Measurements from ENCODE around the gene TBC1D12.

The TBC1D12 gene

DNA sequence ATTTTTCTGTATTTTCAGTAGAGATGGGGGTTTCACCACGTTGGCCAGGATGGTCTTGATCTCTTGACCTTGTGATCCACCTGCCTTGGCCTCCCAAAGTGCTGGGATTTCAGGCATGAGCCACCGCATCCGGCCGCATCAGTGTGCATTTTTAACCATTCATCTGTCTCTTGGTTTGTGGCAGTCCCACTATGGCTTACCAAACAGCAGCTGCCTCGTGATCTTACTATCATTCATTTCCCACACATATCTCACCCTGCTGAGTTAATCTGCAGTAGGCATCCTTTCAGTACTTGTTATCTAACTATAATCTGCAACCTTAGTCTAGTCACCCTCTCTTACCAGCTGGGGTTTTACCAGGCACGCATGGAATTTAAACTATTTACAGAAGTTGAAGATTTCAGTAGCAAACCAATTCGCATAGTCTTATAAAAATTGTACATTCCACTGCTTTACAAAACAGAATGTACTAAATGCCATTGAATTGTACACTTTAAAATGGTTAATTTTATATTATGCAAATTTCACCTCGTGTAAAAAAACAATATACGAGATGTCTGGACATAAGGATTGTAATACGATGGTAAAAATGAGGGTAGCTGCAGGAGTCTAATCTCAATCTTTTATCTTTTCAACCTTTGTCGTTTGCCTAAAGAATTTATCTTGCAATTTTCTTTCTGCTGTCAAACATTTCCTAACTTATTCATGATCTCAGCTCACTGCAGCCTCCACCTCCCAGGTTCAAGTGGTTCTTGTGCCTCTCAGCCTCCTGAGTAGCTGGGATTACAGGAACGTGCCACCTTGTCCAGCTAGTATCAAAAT lies 4.6 kb upstream of the TBC1D12 start:
- TF ChIP-seq, protein P1, sequence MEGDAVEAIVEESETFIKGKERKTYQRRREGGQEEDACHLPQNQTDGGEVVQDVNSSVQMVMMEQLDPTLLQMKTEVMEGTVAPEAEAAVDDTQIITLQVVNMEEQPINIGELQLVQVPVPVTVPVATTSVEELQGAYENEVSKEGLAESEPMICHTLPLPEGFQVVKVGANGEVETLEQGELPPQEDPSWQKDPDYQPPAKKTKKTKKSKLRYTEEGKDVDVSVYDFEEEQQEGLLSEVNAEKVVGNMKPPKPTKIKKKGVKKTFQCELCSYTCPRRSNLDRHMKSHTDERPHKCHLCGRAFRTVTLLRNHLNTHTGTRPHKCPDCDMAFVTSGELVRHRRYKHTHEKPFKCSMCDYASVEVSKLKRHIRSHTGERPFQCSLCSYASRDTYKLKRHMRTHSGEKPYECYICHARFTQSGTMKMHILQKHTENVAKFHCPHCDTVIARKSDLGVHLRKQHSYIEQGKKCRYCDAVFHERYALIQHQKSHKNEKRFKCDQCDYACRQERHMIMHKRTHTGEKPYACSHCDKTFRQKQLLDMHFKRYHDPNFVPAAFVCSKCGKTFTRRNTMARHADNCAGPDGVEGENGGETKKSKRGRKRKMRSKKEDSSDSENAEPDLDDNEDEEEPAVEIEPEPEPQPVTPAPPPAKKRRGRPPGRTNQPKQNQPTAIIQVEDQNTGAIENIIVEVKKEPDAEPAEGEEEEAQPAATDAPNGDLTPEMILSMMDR (IDR thresholded peaks at IDR 0.05; ENCODE audit: insufficient read depth, low read length, poor library complexity, severe bottlenecking): no peak
- H3K4me3 ChIP-seq (replicated peaks; ENCODE audit: low read depth, low read length): no peak overlapping the region
- no peak for DNase-seq (ENCODE audit: extremely low read depth, insufficient read length)
- H3K36me3 ChIP-seq (ENCODE audit: control insufficient read depth, insufficient read depth, low read length): no peaks in the 10 kb centered on the region
- no peaks in the 10 kb centered on the region for H3K27me3 ChIP-seq (replicated peaks; ENCODE audit: control insufficient read depth, insufficient read depth, low read length)

DNA sequence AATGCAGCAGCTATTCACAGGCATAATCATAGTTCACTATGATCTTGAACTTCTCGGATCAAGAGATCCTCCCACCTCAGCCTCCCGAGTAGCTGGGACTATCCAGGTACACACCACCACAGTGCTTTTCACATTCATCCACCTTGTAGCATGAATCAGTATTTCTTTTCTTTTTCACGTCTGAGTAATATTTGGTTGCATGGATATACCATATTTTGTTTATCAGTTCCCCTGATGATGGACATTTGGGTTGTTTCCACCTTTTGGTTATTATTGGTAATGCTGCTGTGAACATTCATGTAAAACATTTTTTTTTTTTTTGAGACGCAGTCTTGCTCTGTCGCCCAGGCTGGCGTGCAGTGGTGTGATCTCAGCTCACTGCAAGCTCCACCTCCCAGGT lies 3.6 kb upstream of the TBC1D12 start:
- H3K36me3 ChIP-seq (ENCODE audit: control insufficient read depth, insufficient read depth, low read length): no peaks in the 10 kb centered on the region
- H3K4me3 ChIP-seq (replicated peaks; ENCODE audit: low read depth, low read length): no peak overlapping the region
- TF ChIP-seq, protein P1 (IDR thresholded peaks at IDR 0.05; ENCODE audit: insufficient read depth, low read length, poor library complexity, severe bottlenecking): no peak
- no peaks in the 10 kb centered on the region for H3K27me3 ChIP-seq (replicated peaks; ENCODE audit: control insufficient read depth, insufficient read depth, low read length)
- no peak for DNase-seq (ENCODE audit: extremely low read depth, insufficient read length)

DNA sequence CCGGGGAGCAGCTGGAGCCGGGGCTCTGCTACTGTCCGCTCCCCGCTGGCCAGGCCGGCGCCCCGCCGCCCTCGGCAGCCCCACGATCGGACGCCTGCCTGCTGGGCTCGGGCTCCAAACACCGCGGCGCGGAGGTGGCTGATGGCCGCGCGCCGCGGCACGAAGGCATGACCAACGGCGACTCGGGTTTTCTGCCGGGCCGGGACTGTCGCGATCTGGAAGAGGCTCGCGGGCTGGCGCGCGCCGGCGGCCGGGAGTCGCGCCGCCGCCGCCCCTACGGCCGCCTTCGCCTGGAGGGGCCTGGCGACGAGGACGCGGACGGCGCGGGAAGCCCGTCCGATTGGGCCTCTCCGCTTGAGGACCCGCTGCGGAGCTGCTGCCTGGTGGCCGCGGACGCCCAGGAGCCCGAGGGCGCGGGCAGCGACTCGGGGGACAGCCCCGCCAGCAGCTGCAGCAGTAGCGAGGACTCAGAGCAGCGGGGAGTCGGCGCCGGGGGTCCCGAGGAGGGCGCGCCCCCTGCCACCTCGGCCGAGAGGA lies 570 bp downstream of the TBC1D12 start:
- H3K4me3 ChIP-seq (replicated peaks; ENCODE audit: low read depth, low read length): peak overlapping the region; percentile 79
- no peaks in the 10 kb centered on the region for H3K36me3 ChIP-seq (ENCODE audit: control insufficient read depth, insufficient read depth, low read length)
- TF ChIP-seq, protein P1 (IDR thresholded peaks at IDR 0.05; ENCODE audit: insufficient read depth, low read length, poor library complexity, severe bottlenecking): no peak
- DNase-seq (ENCODE audit: extremely low read depth, insufficient read length): peak; percentile 73
- no peaks in the 10 kb centered on the region for H3K27me3 ChIP-seq (replicated peaks; ENCODE audit: control insufficient read depth, insufficient read depth, low read length)

DNA sequence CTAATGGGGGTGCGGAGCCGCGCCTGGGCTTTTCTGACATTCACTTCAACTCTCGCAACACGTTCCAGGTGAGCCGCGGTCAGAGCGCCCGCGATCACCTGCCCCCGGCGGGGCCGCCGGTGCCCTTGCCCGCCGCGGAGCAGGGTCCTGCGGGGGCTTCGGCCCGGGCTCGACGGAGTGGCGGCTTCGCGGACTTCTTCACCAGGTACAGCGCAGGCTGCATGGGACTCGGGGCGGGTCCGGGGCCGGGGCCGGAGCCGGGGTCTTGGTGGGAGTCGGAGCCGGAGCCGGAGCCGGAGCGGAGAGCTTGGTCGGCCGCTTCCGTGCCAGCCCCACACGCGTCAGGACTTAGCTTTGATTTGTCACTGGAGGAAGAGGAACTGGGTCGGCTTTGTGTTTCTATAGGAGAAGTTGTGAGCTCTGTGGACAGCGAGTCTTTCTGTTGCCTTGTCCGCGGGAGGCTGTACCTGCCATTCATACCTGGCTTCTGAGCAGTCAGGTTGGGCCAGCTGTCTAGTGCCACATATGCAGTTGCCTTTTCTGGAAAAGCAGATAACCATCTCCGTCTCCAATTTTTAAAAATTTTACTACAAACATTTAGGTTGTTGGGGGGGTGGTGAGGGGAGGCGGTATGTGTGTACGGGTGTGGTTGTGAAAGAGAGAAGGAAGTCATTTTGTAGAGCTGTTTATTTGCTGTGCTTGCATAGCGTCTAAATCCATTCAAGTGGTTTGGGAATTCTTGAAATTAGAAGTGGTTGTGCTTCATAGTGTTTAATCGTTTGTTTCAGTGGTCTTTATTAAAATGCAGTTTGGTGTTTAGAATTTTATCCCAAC lies 1.3 kb downstream of the TBC1D12 start:
- peak; percentile 81 for DNase-seq (ENCODE audit: extremely low read depth, insufficient read length)
- TF ChIP-seq, protein P1 (IDR thresholded peaks at IDR 0.05; ENCODE audit: insufficient read depth, low read length, poor library complexity, severe bottlenecking): no peak
- no peaks in the 10 kb centered on the region for H3K36me3 ChIP-seq (ENCODE audit: control insufficient read depth, insufficient read depth, low read length)
- peak overlapping the region; percentile 79 for H3K4me3 ChIP-seq (replicated peaks; ENCODE audit: low read depth, low read length)
- H3K27me3 ChIP-seq (replicated peaks; ENCODE audit: control insufficient read depth, insufficient read depth, low read length): no peaks in the 10 kb centered on the region

DNA sequence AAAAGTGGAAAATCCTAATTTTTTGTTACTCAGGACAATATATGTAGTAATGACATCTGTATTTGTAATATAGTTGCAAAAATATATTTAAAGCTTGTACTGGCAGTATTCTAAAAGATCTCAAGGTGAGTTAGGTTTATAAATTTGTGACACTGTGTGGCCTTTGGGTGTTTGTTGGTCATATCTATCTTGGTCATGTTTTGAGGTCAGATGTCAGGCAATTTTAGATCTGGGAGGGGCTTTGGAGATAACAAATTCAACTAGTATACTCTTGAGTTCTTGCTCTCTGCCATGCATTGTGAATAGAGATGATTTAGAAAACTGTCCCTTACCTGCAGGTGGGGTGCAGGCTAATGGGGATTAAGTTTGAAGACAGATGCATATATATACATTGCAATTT lies 3.1 kb downstream of the TBC1D12 start:
- Histone ChIP-seq H3K27me3 (replicated peaks; ENCODE audit: control insufficient read depth, insufficient read depth, low read length) (no peaks in the 10 kb centered on the region), H3K36me3 (ENCODE audit: control insufficient read depth, insufficient read depth, low read length) (no peaks in the 10 kb centered on the region), H3K4me3 (replicated peaks; ENCODE audit: low read depth, low read length) (no peak overlapping the region)
- TF ChIP-seq, protein P1 (IDR thresholded peaks at IDR 0.05; ENCODE audit: insufficient read depth, low read length, poor library complexity, severe bottlenecking): no peak
- no peak for DNase-seq (ENCODE audit: extremely low read depth, insufficient read length)
